Parathyroid adenoma (tissue), 2 donors: ENCODE data around the gene GTF3C5.

Source experiments
- H2AFZ ChIP-seq: fragments of 300-600 bp; sonication (generic); one replicate; pipeline ENCODE4 v1.7.0; 2017; ENCODE audit warnings: antibody characterized with exemption, mild to moderate bottlenecking
- H3K27ac ChIP-seq: fragments of 300-600 bp; sonication (generic); one replicate; pipeline ENCODE4 v1.7.0; 2017
- H3K27me3 ChIP-seq: fragments of 300-600 bp; sonication (generic); one replicate; pipeline ENCODE4 v1.7.0; 2017; ENCODE audit warnings: low read length; ENCODE audit not compliant: control insufficient read depth, insufficient read depth
- H3K36me3 ChIP-seq: fragments of 300-600 bp; sonication (generic); one replicate; pipeline ENCODE4 v1.7.0; 2017; ENCODE audit warnings: low read length; ENCODE audit not compliant: control insufficient read depth, insufficient read depth
- H3K4me1 ChIP-seq: fragments of 300-600 bp; sonication (generic); one replicate; pipeline ENCODE4 v1.7.0; 2017; ENCODE audit warnings: control low read depth
- H3K4me2 ChIP-seq: fragments of 300-600 bp; sonication (generic); one replicate; pipeline ENCODE4 v1.7.0; 2017; ENCODE audit warnings: low read length
- H3K4me3 ChIP-seq: fragments of 300-600 bp; sonication (generic); one replicate; pipeline ENCODE4 v1.7.0; 2017; ENCODE audit warnings: low read depth, low read length
- H3K79me2 ChIP-seq: fragments of 300-600 bp; sonication (generic); one replicate; pipeline ENCODE4 v1.7.0; 2017; ENCODE audit warnings: control low read depth
- H3K9ac ChIP-seq: fragments of 300-600 bp; sonication (generic); one replicate; pipeline ENCODE4 v1.7.0; 2017; ENCODE audit warnings: mild to moderate bottlenecking
- H3K9me3 ChIP-seq: fragments of 300-600 bp; sonication (generic); one replicate; pipeline ENCODE4 v1.7.0; 2017; ENCODE audit warnings: low read length; ENCODE audit not compliant: control insufficient read depth
- TF ChIP-seq, protein P1 (sequence below): fragments of 300-600 bp; sonication (generic); IDR thresholded peaks from one replicate; pipeline ENCODE4 v1.7.0; 2017; ENCODE audit warnings: antibody characterized with exemption, mild to moderate bottlenecking
- donor health status: primary hyperparathyroidism.

Gene GTF3C5

DNA sequence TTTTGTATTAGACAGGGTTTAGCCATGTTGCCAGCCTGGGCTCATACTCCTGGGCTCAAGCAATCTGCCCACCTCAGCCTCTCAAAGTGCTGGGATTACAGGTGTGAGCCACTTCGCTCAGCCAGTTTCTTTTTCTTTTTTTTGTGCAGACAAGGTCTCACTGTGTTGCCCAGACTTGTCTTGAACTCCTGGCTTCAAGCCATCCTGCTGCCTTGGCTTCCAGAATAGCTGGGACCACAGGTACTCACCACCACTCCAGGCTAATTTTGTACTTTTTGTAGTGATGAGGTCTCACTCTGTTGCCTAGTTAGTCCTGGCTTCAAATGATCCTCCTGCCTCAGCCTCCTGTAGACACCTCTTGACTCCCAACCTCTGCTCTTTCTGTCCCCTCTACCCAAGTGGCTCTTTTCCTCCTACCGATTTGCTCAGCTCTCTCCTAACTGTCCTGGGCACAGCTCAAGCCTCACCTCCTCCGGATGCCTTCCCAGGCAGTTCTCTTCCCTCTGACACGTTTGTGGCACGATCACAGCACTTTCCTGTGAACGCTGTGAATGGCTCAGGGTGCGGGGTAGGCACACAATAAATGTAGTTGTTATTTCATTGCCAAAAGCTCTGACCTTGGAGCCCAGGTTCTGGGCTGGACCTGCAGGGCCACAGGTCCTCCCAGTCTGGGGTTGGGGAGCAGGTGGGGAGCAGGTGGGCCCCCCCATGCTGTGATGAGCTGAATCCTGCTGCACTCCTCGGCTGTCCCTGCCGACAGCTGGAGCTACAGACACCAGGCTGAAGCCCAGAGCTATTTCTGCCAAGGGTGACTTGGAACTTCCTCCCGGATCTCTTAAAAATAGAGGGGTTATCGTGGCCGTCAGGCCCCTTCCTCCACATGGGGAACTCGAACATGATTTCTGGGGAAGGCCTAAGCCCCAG is 28.4 kb upstream of the GTF3C5 start:
- Histone ChIP-seq H3K4me3 (no peak overlapping the region), H3K4me1 (no peaks in the 10 kb centered on the region), H3K79me2 (no peaks in the 10 kb centered on the region), H3K36me3 (no peaks in the 10 kb centered on the region), H3K4me2 (no peak overlapping the region), H3K9ac (no peak overlapping the region), H3K27me3 (no peaks in the 10 kb centered on the region), H3K27ac (no peak overlapping the region), H2AFZ (no peak overlapping the region), H3K9me3 (no peaks in the 10 kb centered on the region)
- TF ChIP-seq, protein P1, sequence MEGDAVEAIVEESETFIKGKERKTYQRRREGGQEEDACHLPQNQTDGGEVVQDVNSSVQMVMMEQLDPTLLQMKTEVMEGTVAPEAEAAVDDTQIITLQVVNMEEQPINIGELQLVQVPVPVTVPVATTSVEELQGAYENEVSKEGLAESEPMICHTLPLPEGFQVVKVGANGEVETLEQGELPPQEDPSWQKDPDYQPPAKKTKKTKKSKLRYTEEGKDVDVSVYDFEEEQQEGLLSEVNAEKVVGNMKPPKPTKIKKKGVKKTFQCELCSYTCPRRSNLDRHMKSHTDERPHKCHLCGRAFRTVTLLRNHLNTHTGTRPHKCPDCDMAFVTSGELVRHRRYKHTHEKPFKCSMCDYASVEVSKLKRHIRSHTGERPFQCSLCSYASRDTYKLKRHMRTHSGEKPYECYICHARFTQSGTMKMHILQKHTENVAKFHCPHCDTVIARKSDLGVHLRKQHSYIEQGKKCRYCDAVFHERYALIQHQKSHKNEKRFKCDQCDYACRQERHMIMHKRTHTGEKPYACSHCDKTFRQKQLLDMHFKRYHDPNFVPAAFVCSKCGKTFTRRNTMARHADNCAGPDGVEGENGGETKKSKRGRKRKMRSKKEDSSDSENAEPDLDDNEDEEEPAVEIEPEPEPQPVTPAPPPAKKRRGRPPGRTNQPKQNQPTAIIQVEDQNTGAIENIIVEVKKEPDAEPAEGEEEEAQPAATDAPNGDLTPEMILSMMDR, result no peak

- Histone ChIP-seq H3K9ac (no peak overlapping the region), H2AFZ (no peak overlapping the region), H3K9me3 (no peaks in the 10 kb centered on the region), H3K36me3 (no peaks in the 10 kb centered on the region), H3K4me1 (no peaks in the 10 kb centered on the region), H3K4me2 (no peak overlapping the region), H3K4me3 (no peak overlapping the region), H3K27me3 (no peaks in the 10 kb centered on the region), H3K27ac (no peak overlapping the region), H3K79me2 (no peaks in the 10 kb centered on the region)
- TF ChIP-seq, protein P1, result no peak
Observed at GRCh38 chr9:133003071-133003461, 27.7 kb upstream of the GTF3C5 start.

DNA sequence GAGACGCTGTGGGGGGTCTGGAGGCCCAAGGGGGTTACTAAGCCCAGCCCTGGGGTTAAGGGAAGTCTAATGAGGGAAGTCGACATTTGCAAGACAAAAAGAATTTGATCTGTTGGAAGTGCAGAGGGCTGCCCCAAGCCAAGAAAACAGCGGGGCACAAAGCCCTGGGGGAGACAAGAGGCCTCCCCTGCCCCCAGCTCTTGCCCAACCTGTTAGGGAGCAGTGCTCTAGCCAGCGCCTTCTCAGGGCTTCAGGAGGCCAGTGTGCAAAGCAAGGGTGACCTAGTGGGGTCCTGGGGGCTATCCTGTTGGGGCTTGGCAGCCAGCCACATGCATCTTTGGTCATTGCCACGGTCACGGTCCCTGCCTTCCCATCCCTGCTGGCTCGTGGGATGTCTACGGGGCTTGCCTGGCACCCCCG is 27.1 kb upstream of the GTF3C5 start:
- H3K36me3 ChIP-seq, result no peaks in the 10 kb centered on the region
- H3K9ac ChIP-seq, result no peak overlapping the region
- TF ChIP-seq, protein P1, result no peak
- H3K4me1 ChIP-seq, result no peaks in the 10 kb centered on the region
- H3K79me2 ChIP-seq, result no peaks in the 10 kb centered on the region
- H3K27ac ChIP-seq, result no peak overlapping the region
- no peaks in the 10 kb centered on the region for H3K9me3 ChIP-seq
- H3K27me3 ChIP-seq, result no peaks in the 10 kb centered on the region
- no peak overlapping the region for H3K4me3 ChIP-seq
- H2AFZ ChIP-seq, result no peak overlapping the region
- H3K4me2 ChIP-seq, result no peak overlapping the region

- Histone ChIP-seq H3K4me3 (no peak overlapping the region), H3K36me3 (no peaks in the 10 kb centered on the region), H3K9me3 (no peaks in the 10 kb centered on the region), H3K9ac (no peak overlapping the region), H3K27me3 (no peaks in the 10 kb centered on the region), H3K79me2 (no peaks in the 10 kb centered on the region), H3K4me2 (no peak overlapping the region), H3K27ac (no peak overlapping the region), H2AFZ (no peak overlapping the region), H3K4me1 (no peaks in the 10 kb centered on the region)
- TF ChIP-seq, protein P1, result no peak
Observed at GRCh38 chr9:133004091-133004998, 26.5 kb upstream of the GTF3C5 start.
